Right forelimb (tissue), 1 donor: ENCODE data around the gene LCA5.
"Not testable (repeated sequence)": the region's sequence is repeated elsewhere in the genome, so short reads cannot be mapped to it uniquely, and the experiment has no call there.

ENCODE experiments used
- DNase-seq: peaks from one replicate; pipeline ENCODE4 v3.0.0-alpha.2; 2018

LCA5 gene

GRCh38 chr6:79536954-79537747 is at the start of gene LCA5:
TSS of gene LCA5 (minus strand) at chr6:79537430. CDS start at chr6:79518894, 18,536 bp downstream.
- peak; percentile 93 for DNase-seq

DNA sequence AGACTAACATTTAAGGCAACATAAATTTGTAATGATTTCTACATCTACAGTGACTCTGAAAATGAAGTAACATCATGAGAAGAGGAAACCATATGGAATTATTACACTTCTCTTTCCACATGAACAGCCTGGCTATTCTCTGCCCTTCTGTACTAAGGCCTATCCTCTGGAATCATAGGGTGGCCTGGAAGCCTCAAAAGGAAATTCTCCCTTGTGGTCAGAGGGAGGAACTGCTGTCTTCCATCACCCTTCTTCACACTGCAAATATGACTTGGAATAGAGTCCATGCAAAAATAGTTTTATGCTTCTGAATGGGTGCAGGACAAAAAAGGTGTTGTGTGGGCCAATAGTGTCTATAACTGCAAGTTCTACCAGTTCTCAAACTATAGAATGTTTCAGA is 49.3 kb upstream of the LCA5 start:
- no peak for DNase-seq

DNA sequence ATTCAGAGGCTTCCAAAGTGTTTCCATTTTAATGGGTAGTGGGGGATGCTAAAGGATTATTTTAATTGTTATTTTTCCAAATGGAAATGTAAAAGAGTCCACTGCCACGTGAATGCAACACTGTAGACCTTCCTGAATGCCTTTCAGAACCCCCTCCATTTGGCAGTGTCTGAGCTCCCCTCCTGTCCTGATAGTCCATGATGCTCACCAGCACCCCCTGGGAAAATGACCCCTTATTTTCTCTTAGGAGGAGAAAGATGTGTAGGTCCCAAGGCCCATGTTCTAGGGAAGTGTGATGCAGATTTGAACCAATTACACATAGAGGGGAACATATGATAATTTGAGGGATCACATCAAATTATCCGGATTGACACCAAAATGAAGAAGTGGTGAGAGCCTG is 47.1 kb upstream of the LCA5 start:
- no peak for DNase-seq

- DNase-seq: not testable (repeated sequence)
These were observed 40.7 kb upstream of the LCA5 start for GRCh38 chr6:79577926-79578325.

DNA sequence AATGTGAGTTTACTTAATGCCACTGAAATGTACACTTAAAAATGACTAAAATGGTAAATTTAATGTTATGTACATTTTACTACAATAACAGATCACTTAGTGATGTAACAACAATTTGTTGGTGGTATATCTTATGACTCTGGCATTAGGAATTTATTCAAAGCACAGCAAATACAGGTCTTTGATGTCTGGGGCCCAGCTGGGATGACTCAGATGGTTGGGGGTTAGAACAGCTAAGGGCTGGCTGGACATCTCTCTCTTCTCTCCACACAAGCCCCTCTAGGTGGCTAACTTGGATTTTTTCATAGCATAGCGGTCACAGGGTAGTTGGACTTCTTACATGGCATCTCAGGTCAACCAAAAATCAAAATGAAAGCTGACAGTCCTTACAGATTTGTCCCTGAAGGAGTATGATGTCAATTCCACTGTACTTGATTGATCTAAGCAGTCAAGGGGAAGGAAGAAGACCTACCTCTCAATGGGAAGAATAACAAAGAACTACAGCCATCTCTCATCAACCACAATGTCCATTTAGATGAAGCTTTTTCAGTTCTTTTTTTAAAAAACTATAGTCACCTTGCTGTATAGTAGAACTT is 37.5 kb upstream of the LCA5 start:
- no peak for DNase-seq

GRCh38 chr6:79574174-79574573 is 36.9 kb upstream of the LCA5 start:
- DNase-seq: no peak

DNA sequence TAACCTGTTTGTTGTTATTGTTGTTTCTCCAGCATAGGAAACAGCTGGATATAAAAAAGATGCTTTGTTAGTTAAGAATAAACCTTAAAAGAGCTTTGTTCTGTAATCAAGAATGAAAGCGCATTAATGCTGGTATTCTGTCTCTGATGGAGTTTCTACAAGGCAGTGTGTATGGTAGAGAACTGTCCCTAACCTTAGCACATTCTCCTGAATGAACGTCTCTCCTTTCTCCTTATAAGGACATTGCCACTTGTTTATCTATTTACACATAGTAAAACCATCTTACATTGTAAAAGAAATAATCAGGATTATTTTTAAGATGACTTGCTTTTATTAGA is 33.8 kb upstream of the LCA5 start:
- no peak for DNase-seq

DNA sequence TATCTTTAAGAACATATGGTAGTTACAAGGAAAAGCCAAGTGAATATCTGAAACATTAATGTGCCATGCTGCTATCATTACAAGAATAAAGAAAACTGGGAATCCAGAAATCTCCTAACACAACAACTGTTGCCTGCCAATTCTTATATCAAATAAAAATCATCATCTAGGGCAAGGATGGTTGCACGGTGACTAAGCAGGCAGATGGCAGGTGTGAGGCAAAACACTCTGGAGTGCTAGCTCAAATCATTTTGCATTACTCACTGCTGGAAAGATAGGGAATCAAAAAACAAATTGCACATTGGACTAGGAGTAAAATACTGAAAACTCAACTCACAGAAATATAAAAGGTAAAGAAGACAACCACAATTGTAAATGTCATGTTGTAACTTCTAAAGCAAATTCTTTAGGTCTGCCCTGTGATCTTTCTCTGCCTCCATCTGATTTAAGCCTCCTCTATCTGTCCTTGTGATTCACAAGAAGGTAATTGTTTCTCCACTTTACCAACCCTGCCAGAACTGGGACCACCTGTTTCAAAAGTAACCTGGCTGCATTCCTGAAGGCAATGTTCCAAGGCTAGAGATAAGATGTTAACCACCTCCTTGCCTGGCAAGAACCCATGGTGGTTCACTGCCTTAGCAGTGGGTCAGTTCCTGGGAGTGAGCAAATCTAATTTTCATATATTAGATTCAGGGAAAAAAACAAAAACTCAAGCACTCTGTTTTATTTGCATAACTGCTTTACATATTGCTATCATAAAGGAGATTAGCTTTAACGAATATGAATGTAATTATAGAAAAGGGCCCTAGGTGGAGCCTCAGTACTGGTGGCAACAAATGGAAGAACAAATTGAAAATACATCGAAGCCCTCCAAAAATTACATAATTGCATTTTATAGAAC is 33.1 kb upstream of the LCA5 start:
- no peak for DNase-seq

- DNase-seq: no peak
These were observed 31.8 kb upstream of the LCA5 start for GRCh38 chr6:79568996-79569395.

GRCh38 chr6:79564636-79565035 is 27.4 kb upstream of the LCA5 start:
- DNase-seq: no peak

DNA sequence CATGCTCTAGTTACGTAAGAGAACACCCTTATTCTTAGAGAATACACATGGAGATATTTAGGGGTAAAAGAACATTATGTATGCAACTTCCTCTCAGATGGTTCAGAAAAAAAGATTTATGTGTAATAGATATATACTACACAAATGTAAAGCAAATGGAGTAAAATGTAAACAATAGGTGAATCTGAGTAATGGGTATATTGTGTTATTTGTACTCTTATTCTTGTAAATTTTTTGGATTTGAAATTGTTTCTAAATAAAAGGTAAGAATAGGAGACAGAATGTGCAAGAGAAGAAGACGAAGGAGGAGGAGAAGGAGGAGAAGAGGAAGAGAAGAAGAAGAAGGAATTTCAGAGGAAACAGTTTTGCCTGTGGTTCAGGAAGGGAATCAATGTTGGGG is 22.5 kb upstream of the LCA5 start:
- DNase-seq: no peak

DNA sequence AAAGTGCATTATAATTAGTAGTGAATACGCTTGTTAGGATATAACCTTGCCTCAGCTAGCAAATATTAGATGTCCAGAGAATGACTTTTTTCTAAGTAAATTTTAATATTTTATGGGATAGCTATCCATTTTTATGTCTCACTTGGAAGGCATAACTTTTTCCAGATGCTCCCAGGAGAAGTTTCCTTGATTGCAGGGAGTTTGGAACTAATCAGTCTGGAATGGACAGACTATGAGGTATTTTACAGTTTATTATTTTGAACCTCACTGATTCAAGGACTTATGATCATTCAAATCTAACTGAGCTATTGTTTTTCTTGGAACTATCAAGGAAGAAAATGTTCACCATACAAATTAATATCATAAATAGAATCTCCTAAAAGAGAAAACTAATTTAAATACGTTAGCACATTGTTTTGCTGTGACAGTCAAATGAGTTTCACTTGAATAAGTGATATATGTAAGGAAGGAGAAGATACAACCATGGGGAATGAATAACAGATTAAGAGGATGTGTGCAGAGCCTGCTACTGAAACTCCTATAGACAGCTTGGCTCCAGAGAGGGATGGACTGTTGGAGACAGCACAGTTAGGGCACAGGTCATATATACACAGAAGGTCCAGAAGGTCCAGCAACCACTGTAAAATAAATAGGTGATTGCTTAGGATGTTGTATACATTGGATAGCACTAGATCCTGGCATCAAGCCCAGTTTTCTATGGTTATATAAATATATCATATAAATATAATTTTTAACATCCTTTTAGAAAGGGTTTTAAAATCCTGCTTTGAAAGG is 20.6 kb upstream of the LCA5 start:
- DNase-seq: no peak

- DNase-seq: no peak
These were observed 17.1 kb upstream of the LCA5 start for GRCh38 chr6:79554305-79554704.

- no peak for DNase-seq
These were observed 14.2 kb upstream of the LCA5 start for GRCh38 chr6:79551401-79551800.

DNA sequence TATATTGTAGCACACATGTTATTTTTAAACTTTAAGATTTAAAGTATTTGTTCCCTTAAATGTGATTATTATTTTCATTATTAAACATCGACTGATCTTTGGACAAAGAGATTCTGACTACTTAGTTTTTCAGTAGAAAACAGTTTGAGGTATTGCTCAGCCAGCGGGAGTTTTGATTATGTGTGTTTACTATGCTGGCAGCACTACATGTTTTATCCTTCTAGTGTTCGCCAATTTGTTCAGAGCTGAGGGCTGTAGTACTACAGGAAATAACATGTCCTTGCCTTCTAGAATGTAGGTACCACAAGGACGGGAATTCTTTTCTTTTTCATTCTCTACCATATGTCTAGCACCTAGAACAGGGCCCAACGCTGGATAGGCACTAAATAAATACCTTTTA is 11.1 kb upstream of the LCA5 start:
- no peak for DNase-seq

DNA sequence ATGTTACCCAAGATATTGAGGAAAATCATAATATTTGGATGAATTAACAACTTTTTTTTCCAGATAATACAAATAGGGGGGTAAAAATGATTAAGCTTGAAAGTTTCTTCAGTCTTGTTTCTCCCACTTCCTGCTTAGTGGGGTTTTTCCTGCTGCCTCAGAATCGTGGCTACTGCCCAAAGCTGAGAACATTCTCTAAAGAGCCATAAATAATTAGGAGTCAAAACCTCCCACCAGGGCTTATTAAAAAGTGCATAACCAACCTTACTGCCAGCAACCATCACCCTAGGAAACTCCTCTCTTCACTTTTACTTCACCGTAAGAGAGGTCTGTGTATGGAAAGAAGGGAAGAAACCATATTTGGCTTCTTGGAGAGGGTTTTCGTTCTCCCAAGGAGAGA is 9.0 kb upstream of the LCA5 start:
- DNase-seq: no peak

- peak; percentile 70 for DNase-seq
These were observed 7.8 kb upstream of the LCA5 start for GRCh38 chr6:79544939-79545450.

- DNase-seq: no peak
These were observed 7.2 kb upstream of the LCA5 start for GRCh38 chr6:79544299-79544927.

DNA sequence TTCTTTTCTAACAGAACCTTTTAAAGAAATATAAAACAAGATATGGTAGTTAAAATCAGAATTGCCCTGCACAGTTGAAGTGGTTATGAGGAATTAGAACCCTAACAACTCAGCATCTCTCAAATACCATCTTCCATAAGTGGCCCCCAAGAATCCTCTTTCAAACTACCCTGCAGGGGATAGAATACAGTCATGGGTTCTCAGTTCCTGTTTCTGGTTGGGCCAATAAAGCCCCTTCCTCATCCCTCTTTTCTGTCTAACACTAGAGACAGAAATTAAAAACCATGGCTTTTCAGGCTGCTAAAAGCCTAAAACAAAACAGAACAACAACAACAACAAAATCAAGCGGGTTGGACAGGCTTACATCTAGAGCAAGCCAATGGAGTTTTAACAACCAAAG is 6.7 kb upstream of the LCA5 start:
- no peak for DNase-seq

DNA sequence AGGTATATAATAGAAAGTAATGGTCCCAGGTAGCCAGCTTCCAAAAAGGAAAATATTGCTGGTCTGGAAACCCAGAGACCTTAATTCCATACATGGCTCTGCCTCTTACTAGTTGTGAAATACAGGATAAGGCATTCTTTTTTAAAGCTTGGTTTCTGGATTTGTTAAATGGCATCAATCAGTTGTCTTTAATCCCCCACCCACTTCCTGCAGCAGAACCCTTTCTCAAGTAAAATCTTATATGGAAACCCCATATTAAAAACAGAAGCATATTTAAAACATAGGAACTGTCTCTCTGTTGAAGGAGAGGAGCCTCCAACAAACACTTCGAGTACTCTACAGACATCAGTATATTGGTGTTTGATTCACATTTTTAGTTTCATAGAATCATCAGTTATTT is 6.2 kb upstream of the LCA5 start:
- DNase-seq: no peak

DNA sequence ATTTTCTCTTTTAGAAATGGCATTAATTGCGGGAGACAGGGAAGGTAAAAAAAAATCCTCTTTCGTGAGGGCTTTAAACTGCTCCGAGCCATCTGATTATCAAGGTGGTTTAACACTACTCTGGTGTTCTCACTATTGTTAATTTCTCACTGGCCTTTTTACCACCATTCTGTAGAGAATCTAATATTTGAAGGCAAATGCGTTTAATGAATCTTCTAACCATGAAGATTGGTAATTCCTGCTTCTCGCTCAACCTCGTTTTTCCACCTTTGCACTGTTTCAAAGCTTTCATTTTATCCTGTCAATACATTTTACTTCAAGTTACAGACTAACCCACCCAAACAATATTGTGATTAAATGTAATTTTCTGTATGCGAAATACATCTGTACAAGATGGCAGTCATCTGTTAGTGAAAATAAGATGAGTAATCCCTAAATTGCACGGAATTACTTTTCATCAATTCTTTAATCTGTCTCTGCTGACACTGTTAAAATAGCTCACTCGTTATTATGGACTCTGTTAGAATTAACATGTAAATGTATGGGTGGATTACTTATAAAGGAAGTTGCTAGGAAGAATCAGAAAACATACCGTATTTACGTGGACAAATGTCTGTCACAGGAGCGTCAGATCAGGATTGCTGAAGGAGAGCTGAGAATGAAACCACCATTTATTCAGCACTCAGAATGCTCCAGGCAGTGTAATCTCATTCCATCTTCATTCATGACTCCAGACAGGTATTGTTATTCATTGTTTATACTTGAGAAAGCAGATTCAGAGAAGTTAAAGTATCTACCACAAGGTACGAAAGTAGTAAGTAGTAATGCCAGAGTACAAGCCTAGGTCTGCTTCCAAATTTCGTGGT is 1.1 kb upstream of the LCA5 start:
- DNase-seq: no peak
